ENCODE measurements around the gene ATXN7. TPM values are rescaled to one million over a fixed set of nuclear protein-coding genes. Genes with fewer than 3 reads are reported as not detected.

ATXN7 gene
- total and polyA plus RNA-seq, 2 of the 13 experiments (the other 11 are each of a cell fraction or from before 2014, with no cell fraction given), result 13.8 to 20.0 TPM

DNA sequence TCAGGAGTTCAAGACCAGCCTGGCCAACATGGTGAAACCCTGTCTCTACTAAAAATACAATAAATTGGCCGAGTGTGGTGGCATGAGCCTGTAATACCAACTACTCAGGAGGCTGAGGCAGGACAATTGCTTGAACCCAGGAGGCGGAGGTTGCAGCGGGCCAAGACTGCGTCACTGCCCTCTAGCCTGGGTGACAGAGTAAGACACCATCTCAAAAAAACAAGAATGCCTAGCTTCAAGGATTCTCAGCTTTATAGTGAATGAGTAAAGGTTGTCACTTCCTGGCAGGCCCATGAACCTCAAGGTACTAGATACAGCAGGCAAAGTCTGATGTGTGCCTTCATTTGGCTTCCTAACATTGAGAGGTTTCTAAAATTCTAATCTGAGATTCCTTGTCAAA lies 14.5 kb upstream of the ATXN7 start:
- Histone ChIP-seq H3K27ac (ENCODE audit: extremely low read length, insufficient read depth, low read length) (no peak overlapping the region), H3K9me3 (ENCODE audit: low read length) (no peaks in the 10 kb centered on the region), H4K20me1 (ENCODE audit: insufficient read depth, low read length) (no peaks in the 10 kb centered on the region), H3K27me3 (ENCODE audit: control insufficient read depth in 1 of 2, insufficient read depth in 2 of 2, low read length in 2 of 2) (no peaks in the 10 kb centered on the region), H3K4me2 (ENCODE audit: low read depth, low read length) (no peak overlapping the region), H3K4me1 (ENCODE audit: insufficient read depth, low read length) (no peaks in the 10 kb centered on the region), H3K79me2 (ENCODE audit: insufficient read depth, low read length) (peaks cover 2% of the 10 kb centered on the region), H2AFZ (ENCODE audit: low read length) (no peak overlapping the region), H3K4me3 (replicated peaks in 1 of 3; ENCODE audit: insufficient read depth in 1 of 3, low read depth in 2 of 3, low read length in 3 of 3) (no peak overlapping the region), H3K9ac (ENCODE audit: insufficient read depth, low read depth, low read length) (no peak overlapping the region), H3K36me3 (replicated peaks in 1 of 2; ENCODE audit: control insufficient read depth in 1 of 2, insufficient read depth in 2 of 2, low read length in 2 of 2) (no peaks in the 10 kb centered on the region; a peak in 1 of 5 replicates)
- no TSS peak for BruUV-seq (replicated peaks)
- no peak for FAIRE-seq
- ATAC-seq, result no peak
- intact Hi-C loops (cut with micrococcal nuclease; ENCODE audit: unreplicated experiment), result no loop called here
- in situ Hi-C loops (cut with HindIII; ENCODE audit: extremely low pct_ligation_motif_present, low pct_unique_long_range_greater_than_20kb), result no loop called here
- no peak for DNase-seq (ENCODE audit: low spot score)
- WGBS (ENCODE audit: low lambda C conversion rate), result 96% methylated on average over 4 of the region's 4 CpGs
- POLR2A ChIA-PET, result no interaction called here
- TF ChIP-seq JUNB (CRISPR knock-in tag; IDR thresholded peaks at IDR 0.05; ENCODE audit: borderline replicate concordance) (no peak), ZIK1 (CRISPR knock-in tag; IDR thresholded peaks at IDR 0.05; ENCODE audit: borderline replicate concordance, low read depth) (no peak), TBX2 (CRISPR knock-in tag; IDR thresholded peaks at IDR 0.05; ENCODE audit: borderline replicate concordance) (no peak), U2AF1 (optimal IDR thresholded peaks at IDR 0.05; ENCODE audit: low read depth, low read length) (no peak), ZNF891 (CRISPR knock-in tag; IDR thresholded peaks at IDR 0.05) (no peak), MED8 (CRISPR knock-in tag; IDR thresholded peaks at IDR 0.05; ENCODE audit: insufficient replicate concordance) (no peak), ZNF501 (CRISPR knock-in tag; IDR thresholded peaks at IDR 0.05) (no peak)
- TF ChIP-seq, protein P1, sequence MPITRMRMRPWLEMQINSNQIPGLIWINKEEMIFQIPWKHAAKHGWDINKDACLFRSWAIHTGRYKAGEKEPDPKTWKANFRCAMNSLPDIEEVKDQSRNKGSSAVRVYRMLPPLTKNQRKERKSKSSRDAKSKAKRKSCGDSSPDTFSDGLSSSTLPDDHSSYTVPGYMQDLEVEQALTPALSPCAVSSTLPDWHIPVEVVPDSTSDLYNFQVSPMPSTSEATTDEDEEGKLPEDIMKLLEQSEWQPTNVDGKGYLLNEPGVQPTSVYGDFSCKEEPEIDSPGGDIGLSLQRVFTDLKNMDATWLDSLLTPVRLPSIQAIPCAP (CRISPR knock-in tag; IDR thresholded peaks at IDR 0.05; ENCODE audit: low read depth), result no peak
- TF ChIP-seq, protein P2, sequence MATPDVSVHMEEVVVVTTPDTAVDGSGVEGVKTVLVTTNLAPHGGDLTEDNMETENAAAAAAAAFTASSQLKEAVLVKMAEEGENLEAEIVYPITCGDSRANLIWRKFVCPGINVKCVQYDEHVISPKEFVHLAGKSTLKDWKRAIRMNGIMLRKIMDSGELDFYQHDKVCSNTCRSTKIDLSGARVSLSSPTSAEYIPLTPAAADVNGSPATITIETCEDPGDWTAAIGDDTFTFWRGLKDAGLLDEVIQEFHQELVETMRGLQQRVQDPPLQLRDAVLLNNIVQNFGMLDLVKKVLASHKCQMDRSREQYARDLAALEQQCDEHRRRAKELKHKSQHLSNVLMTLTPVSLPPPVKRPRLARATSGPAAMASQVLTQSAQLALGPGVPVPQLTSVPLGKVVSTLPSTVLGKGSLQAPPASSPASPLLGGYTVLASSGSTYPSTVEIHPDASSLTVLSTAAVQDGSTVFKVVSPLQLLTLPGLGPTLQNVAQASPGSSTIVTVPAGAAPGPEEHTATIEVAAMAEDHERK (CRISPR knock-in tag; IDR thresholded peaks at IDR 0.05; ENCODE audit: low read depth), result no peak
- CTCF ChIA-PET (ENCODE audit: low intra/inter-chr PET ratio, low total read pairs), result no interaction called here

All from HepG2 (cell line).